Mucosa of descending colon (tissue), 3 donors: ENCODE measurements around the gene IL15. TPM values are rescaled to one million over a fixed set of nuclear protein-coding genes. Genes with fewer than 3 reads are reported as not detected.
"Not testable (repeated sequence)": the region's sequence is repeated elsewhere in the genome, so short reads cannot be mapped to it uniquely, and the experiment has no call there.

ENCODE experiments used
- ATAC-seq: fragments of 200-7000 bp; cut with Tn5 transposase; one replicate; pipeline ENCODE4 v1.9.1; 2020; ENCODE audit warnings: mild to moderate bottlenecking, moderate library complexity
- DNase-seq, 3 donors: peaks; one replicate each; pipeline ENCODE4 v3.0.0-alpha.2; 2020
- H3K36me3 ChIP-seq: fragments of 200-600 bp; one replicate; pipeline ENCODE4 v1.8.0; 2021; ENCODE audit warnings: low read depth, mild to moderate bottlenecking
- H3K4me1 ChIP-seq: fragments of 200-600 bp; one replicate; pipeline ENCODE4 v1.8.0; 2021; ENCODE audit warnings: low read depth, mild to moderate bottlenecking
- H3K4me3 ChIP-seq: fragments of 200-600 bp; one replicate; pipeline ENCODE4 v1.8.0; 2021; ENCODE audit warnings: mild to moderate bottlenecking
- H3K9me3 ChIP-seq: fragments of 200-600 bp; one replicate; pipeline ENCODE4 v1.8.0; 2021; ENCODE audit warnings: mild to moderate bottlenecking
- CTCF ChIP-seq: fragments of 200-600 bp; IDR thresholded peaks from one replicate; pipeline ENCODE4 v1.8.0; 2022; ENCODE audit warnings: antibody characterized with exemption, mild to moderate bottlenecking
- intact Hi-C, 2 donors: fragments of 100-400 bp; cut with DNase I in 1 of 2; cut with micrococcal nuclease in 1 of 2; formaldehyde crosslinking; loops; one replicate each; pipeline versions ENCODE4 v1.11.0 to v1.11.1; 2022; cut with DNase I, micrococcal nuclease
- long read RNA-seq, 2 donors: library from polyadenylated mRNA; unstranded; transcript quantifications; one replicate each; pipeline ENCODE4 v2.0.0, GENCODE V29; 2019 to 2021
- total RNA-seq, 3 donors: library from RNA; stranded (reverse); fragmentation: NEBNext Ultra II Directional in 2 of 3; extraction: Animal tissue kit (Norgen Biotek cat#: 25700) in 2 of 3; gene quantifications; one replicate each; pipeline versions ENCODE4 v1.2.1 to v1.2.4, GENCODE V29; 2021 to 2023
- donor health status: DM: no; HTN: no; CAD: no; lungs with moderate emphysema.
- donor health status: DM: no; HTN: no; CAD: no.
- donor health status: DM: no; HTN: yes; CAD: no.

The IL15 gene
- 10 to 100 TPM in 1 of 3 donors, 1 to 10 TPM in 2; 6.7 to 12.4 (median 7.2) TPM for total RNA-seq
- long read RNA-seq, donor 1, partial matches to known transcripts, result 0 of 12 reads
- long read RNA-seq, donor 1, other reads (novel, unspliced or antisense), result 8 of 12 reads
- long read RNA-seq, donor 2, partial matches to known transcripts, result 0 of 5 reads
- long read RNA-seq, donor 2, other reads (novel, unspliced or antisense), result 3 of 5 reads

- intact Hi-C loops, result no loop called here
- TF ChIP-seq CTCF, result no peak
- ATAC-seq (peak; percentile 96), DNase-seq (peak; percentile 92 to 94 (median 93))
- no peaks in the 10 kb centered on the region for H3K36me3 ChIP-seq
- H3K4me3 ChIP-seq, result peak within 1 kb of the TSS; percentile 54
- H3K9me3 ChIP-seq, result no peaks in the 10 kb centered on the region
- H3K4me1 ChIP-seq, result peaks cover 6% of the 10 kb centered on the region
Observed at GRCh38 chr4:141636082-141636770, at the start of gene IL15. Gene IL15 (plus strand): TSS chr4:141636583. CDS start chr4:141719465, 82,882 bp downstream.

- Histone ChIP-seq H3K4me1 (no peaks in the 10 kb centered on the region), H3K4me3 (no peak overlapping the region), H3K9me3 (peaks cover 4% of the 10 kb centered on the region), H3K36me3 (no peaks in the 10 kb centered on the region)
- intact Hi-C loops, result no loop called here
- DNase-seq (no peak), ATAC-seq (no peak)
- TF ChIP-seq CTCF, result no peak
Observed at GRCh38 chr4:141587897-141588296, 48.5 kb upstream of the IL15 start.

- H3K4me3 ChIP-seq, result no peak overlapping the region
- intact Hi-C loops, result no loop called here
- H3K4me1 ChIP-seq, result no peaks in the 10 kb centered on the region
- H3K36me3 ChIP-seq, result no peaks in the 10 kb centered on the region
- TF ChIP-seq CTCF, result no peak
- H3K9me3 ChIP-seq, result peaks cover 4% of the 10 kb centered on the region
- DNase-seq (no peak), ATAC-seq (no peak)
Observed at GRCh38 chr4:141595531-141595930, 40.9 kb upstream of the IL15 start.

GRCh38 chr4:141599853-141600252, 36.5 kb upstream of the IL15 start:
- Histone ChIP-seq H3K9me3 (no peaks in the 10 kb centered on the region), H3K4me3 (no peak overlapping the region), H3K36me3 (no peaks in the 10 kb centered on the region), H3K4me1 (no peaks in the 10 kb centered on the region)
- intact Hi-C loops, result no loop called here
- ATAC-seq, result no peak
- TF ChIP-seq CTCF, result no peak
- no peak for DNase-seq

GRCh38 chr4:141604683-141605082, 31.7 kb upstream of the IL15 start:
- H3K4me1 ChIP-seq, H3K9me3 ChIP-seq, intact Hi-C loops, DNase-seq, ATAC-seq, H3K36me3 ChIP-seq, H3K4me3 ChIP-seq: not testable (repeated sequence)

GRCh38 chr4:141605425-141605856, 30.9 kb upstream of the IL15 start:
- Histone ChIP-seq H3K9me3 (no peaks in the 10 kb centered on the region), H3K36me3 (no peaks in the 10 kb centered on the region), H3K4me3 (no peak overlapping the region), H3K4me1 (no peaks in the 10 kb centered on the region)
- ATAC-seq (no peak), DNase-seq (no peak)
- TF ChIP-seq CTCF, result no peak
- intact Hi-C loops, result no loop called here
